ENCODE results near the gene IL3.

DNA sequence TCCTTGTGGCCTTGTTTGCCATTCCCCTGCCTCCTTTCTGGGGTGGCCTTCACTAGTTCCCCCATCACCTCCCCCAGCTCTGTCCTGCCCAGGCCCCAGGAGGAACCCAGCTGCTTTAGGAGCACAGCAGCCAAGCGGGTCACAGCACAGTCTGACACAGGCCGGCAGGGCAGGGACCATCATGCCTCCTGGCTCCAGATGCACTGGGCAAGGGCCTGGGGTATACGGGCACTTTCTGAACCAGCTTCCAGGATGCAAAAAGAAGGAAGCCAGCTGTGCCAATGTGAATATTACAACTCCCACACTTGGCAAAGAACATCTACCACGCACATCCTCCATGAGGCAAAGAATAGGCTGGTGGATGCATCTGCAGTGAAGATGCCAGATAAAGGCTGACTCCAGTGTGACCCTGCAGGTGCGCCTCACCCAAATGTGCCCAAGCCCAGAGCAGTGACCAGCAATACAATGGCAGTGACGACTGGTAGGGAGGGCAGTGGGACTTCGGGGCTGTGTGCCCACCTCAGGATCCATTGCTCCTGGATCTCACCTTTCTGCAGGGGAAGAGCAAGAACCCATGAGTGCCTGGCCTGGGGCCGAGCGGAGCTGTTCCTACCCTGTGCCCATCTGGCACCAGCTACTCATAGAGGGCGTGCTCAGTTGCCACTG, 6.3 kb upstream of the IL3 start:
- TF ChIP-seq, protein P1, sequence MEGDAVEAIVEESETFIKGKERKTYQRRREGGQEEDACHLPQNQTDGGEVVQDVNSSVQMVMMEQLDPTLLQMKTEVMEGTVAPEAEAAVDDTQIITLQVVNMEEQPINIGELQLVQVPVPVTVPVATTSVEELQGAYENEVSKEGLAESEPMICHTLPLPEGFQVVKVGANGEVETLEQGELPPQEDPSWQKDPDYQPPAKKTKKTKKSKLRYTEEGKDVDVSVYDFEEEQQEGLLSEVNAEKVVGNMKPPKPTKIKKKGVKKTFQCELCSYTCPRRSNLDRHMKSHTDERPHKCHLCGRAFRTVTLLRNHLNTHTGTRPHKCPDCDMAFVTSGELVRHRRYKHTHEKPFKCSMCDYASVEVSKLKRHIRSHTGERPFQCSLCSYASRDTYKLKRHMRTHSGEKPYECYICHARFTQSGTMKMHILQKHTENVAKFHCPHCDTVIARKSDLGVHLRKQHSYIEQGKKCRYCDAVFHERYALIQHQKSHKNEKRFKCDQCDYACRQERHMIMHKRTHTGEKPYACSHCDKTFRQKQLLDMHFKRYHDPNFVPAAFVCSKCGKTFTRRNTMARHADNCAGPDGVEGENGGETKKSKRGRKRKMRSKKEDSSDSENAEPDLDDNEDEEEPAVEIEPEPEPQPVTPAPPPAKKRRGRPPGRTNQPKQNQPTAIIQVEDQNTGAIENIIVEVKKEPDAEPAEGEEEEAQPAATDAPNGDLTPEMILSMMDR (IDR thresholded peaks at IDR 0.05) = no peak
- TF ChIP-seq POLR2A (IDR thresholded peaks at IDR 0.05) = no peak
